A673 (cell line): ENCODE data around the gene ZC3H14.

Experiments
- CTCF ChIP-seq: fragments of 300-800, 200-600 bp; sonication (generic); conservative IDR thresholded peaks from 2 replicates; pipeline ENCODE4 v1.5.1; 2017; ENCODE audit warnings: low read depth, mild to moderate bottlenecking, antibody characterized with exemption, low read length, moderate library complexity, mixed read lengths
- EZH2 ChIP-seq: fragments of 200-600 bp; sonication (generic); IDR thresholded peaks from 2 replicates; pipeline ENCODE4 v1.6.1; 2017; ENCODE audit warnings: borderline replicate concordance, low read depth, mild to moderate bottlenecking, mixed read lengths, antibody characterized with exemption, low read length; ENCODE audit not compliant: poor library complexity, severe bottlenecking

GRCh38 chr14:88590173-88590572, 27.3 kb downstream of the ZC3H14 start:
- no peak for TF ChIP-seq CTCF
- TF ChIP-seq EZH2: no peak
